ENCODE measurements around the gene MACROD2.

DNA sequence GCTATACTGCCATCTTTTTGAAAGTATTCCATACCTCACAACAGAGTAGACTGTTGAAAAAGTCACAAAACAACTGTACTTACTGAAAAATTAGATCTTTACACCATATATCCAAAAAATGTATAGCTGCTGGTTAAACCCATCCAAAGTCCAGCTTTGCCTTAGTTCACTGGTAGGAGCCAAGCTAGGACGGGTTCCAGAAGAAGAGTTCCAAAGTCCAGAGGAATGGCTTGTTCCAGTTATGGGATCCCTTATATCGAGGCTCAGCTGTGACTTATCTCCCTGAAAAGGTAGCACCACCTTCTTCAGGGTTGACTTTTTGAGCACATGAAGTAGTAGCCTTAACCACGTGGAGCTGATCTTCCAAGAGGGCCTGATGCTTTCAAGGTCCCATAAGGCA is 578.4 kb downstream of the MACROD2 start:
- TF ChIP-seq, protein P1, sequence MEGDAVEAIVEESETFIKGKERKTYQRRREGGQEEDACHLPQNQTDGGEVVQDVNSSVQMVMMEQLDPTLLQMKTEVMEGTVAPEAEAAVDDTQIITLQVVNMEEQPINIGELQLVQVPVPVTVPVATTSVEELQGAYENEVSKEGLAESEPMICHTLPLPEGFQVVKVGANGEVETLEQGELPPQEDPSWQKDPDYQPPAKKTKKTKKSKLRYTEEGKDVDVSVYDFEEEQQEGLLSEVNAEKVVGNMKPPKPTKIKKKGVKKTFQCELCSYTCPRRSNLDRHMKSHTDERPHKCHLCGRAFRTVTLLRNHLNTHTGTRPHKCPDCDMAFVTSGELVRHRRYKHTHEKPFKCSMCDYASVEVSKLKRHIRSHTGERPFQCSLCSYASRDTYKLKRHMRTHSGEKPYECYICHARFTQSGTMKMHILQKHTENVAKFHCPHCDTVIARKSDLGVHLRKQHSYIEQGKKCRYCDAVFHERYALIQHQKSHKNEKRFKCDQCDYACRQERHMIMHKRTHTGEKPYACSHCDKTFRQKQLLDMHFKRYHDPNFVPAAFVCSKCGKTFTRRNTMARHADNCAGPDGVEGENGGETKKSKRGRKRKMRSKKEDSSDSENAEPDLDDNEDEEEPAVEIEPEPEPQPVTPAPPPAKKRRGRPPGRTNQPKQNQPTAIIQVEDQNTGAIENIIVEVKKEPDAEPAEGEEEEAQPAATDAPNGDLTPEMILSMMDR (conservative IDR thresholded peaks at IDR 0.05 in 1 of 2, IDR thresholded peaks at IDR 0.05 in 1 of 2; ENCODE audit: extremely low read depth in 1 of 2, insufficient read depth in 1 of 2, low read depth in 1 of 2, low read length in 2 of 2), result no peak
- no peak for TF ChIP-seq EZH2 (IDR thresholded peaks at IDR 0.05; ENCODE audit: borderline replicate concordance, low read length)

Measured in mammary epithelial cell (primary cell).